Activated T-cell treated with anti-CD3 and anti-CD28 coated beads, Interleukin-2, amount 50 U/mL, for 1 hour (primary cell): ENCODE data around the gene LIPH.
A peak's percentile ranks its signal among the peaks of the same experiment; 100 is the strongest.
"Not testable (repeated sequence)": the region's sequence is repeated elsewhere in the genome, so short reads cannot be mapped to it uniquely, and the experiment has no call there.

Experiments used
- DNase-seq: peaks from one replicate; pipeline ENCODE4 v3.0.0-alpha.2; 2020

LIPH gene

DNA sequence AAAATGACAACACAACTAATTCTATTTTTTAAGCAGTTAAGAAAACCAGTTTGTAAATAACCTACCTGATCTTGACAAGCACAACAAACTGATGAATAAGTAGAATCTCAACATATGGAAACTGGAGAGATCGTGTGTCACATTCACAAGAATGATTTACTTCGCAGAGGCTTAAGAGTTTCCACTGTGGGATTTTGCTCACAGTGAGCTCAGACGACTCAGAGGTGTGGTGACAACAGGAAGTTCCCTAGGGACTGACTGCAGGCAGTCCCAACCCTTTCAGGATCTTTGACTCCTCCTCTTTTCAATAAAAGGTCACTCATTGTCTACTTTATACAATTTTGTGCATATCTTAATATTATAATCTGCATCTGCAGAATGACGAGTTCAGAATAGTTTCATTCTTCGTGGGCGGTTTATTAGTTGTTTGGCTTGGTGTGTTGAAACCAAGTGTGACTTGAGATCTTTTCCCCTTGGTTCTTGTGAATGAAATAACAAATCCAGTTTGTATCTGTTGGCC is at the start of gene LIPH:
Gene LIPH, minus strand, starts transcription at position 231 of the 520 bp plus-strand sequence. Its CDS starts 117 bp downstream, at position 114.
- no peak for DNase-seq

GRCh38 chr3:185595526-185595925 is 43.1 kb upstream of the LIPH start:
- DNase-seq, result no peak

GRCh38 chr3:185594073-185594472 is 41.7 kb upstream of the LIPH start:
- no peak for DNase-seq

DNA sequence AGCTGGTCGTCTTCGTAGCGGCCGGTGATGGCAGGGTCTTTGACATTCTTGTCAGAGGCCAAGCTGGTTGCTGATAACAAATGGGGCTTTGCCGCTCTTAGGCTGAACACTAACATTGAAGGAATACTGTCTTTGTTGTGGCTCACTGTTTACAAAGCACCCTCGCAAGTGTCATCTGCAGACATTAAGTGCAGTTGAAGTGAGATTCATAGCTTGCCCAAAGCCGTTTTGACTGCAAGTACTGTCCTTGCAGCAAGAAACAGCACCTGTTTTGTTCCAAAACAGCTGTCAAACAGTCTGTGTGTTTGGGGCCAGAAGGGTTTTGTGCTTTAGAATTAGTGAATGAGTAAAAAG is 34.3 kb upstream of the LIPH start:
- DNase-seq, result no peak

DNA sequence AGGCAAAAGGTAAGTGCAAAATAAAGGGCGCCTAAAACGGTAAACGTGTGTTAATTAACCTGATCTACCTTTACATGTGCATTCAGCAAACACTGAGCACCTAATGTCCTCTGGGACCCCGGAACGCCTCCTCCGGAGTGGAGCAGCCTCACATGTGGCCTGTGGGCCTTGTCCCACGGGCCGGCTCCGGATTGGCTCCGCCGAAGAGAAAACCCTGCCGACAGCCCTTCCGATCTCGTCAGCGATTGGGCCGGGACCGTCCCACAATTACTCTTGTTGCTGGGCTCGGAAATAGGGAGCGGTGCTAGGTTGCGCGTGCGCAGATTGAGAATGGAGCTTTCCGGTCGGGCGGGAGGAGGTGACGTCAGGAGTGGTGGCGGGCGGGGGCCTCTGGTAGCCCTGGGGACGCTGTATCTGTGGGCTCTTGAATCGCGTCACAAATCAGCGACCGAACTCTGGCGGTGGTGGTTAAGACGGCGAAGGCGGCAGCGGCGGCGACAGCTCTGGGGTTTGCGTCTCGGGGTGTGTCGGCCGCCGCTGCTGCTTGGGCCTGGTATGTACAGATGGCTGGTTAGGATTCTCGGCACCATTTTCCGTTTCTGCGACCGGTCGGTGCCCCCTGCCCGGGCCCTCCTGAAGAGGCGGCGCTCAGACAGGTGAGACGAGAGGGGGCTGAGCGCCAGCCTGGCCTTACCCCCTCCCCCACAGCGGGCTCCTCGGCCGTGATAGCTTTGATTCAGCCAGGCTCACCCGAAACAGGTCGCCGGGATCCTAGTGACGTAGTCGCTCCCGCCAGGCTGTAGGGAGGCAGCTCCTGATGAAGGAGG is 33.7 kb upstream of the LIPH start, which contains the start of gene SENP2:
Gene SENP2, plus strand, starts transcription at position 437 of the 827 bp plus-strand sequence. Its CDS starts 119 bp downstream, at position 556.
- DNase-seq, result peak; percentile 99

DNA sequence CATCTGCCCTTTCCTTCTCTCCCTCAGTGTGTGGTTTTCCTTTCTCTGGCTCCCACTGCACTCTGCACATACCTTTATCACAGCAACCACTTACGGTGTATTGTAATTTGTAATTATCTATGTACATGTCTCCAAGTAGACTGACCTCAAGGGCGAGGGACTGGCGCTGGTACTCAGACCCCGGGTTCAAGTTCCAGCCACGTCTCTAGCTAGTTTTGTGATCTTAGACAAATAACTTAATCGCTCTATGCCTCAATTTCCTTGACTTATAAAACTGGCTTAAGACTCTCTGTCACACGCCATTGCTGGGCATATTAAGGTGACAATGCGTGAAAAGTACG is 33.1 kb upstream of the LIPH start:
- no peak for DNase-seq

DNA sequence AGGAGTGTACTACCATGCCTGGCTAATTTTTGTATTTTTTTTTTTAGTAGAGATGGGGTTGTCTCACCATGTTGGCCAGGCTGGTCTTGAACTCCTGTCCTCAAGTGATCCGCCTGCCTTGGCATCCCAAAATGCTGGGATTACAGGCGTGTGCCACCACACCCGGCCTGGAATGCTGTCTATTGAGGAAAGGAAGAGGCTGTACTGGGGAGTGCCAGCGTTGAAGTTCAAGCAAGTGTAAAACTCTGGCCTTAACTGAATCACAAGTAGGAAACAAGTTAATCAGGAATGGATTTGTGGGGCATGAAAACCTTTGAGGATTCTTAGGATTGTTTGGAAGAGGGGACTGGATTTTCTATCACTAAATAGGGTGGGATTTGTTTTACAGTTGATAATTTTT is 32.3 kb upstream of the LIPH start:
- DNase-seq, result no peak

DNA sequence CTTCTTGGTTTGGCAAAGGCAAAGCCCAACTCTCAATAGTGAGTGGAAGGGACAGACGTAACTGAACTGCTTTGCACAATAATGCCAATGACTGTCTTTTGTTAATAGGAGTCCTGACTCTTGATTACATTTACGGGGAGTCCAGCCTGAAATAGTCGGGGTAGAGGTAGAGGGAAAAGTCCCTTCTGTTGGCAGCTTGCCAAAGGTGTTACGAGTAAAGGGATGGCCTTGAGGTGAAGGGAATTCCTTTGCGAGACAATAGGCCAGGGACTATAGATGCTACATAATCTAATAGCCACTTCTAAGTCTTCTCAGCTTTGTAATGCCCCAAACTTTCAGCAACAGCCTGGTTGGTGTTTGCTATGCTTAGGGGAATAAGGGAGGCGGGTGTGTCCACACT is 31.5 kb upstream of the LIPH start:
- no peak for DNase-seq

- no peak for DNase-seq
These were observed 30.5 kb upstream of the LIPH start for GRCh38 chr3:185582871-185583270.

GRCh38 chr3:185582236-185582635 is 29.8 kb upstream of the LIPH start:
- DNase-seq, result no peak

- DNase-seq, result peak; percentile 38
These were observed 22.9 kb upstream of the LIPH start for GRCh38 chr3:185575108-185575869.

GRCh38 chr3:185572183-185572582 is 19.8 kb upstream of the LIPH start:
- DNase-seq, result no peak

GRCh38 chr3:185561958-185562357 is 9.6 kb upstream of the LIPH start:
- DNase-seq, result no peak

DNA sequence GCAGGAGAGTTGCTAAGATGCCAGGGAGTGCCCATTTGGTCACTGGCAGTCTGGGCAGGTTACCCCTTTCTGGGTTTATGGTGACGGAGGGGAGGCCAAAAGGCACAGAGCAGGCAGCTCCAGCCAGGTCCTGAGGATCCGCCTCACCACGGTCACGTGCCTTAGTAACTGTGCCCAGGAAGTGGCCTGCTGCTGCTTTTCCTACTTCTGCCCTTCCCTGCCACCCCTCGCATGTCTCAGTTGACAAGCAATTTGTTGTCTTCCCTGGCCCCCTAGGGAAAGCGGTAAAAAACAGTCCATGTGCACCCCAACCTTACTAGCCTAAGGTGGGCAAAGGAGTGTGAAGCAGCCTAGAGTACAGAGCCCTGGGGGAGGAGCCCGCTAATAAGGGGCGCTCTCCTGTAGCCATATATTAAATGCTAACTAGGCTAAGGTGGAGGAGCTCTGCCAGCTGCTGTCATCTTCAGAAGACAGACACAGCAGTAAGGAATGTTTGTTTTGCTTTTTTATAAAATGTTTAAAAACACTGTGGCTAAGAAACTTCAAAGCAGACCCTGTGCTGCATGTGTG is 9.1 kb upstream of the LIPH start:
- DNase-seq, result no peak

DNA sequence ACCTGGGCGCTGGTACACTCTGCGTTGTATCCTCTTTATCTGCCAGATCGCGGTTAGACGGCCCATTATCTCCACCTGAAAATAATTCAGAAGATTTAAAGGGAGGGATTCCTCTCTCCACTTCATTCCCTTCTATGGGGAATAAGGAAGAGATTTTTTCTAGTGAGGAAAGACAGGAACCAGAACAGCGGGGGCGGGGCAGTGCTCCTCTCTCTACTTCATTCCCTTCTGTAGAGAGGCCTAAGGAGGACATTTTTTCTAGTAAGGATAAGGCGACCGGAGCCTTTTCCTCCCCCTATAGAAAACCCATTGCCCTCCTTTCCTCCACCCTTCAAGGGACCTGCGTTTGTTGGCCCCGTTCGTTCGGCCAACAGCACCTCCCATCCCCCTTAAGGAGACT is 8.3 kb upstream of the LIPH start:
- no peak for DNase-seq

GRCh38 chr3:185559706-185560090 is 7.3 kb upstream of the LIPH start:
- no peak for DNase-seq

DNA sequence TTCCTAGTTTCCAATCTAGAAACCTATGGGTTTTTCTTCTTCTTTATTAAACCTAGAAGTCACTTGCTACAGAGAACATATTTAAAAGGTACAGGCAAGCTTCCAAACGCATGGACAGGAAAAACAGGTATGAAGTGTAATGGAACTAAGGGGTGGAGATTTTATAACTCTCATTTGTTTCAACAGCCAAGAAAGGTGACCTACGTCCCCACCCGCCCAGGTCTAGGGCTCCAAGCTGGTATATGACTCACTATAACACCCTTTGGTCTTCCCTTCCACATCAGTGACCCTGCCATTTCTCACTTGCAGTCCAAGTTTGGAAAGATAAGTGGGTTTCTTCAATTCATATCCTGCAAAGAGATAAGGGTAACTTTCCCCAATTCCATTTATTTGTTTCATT is 6.0 kb upstream of the LIPH start:
- no peak for DNase-seq

- not testable (repeated sequence) for DNase-seq
These were observed 4.3 kb upstream of the LIPH start for GRCh38 chr3:185556640-185557039.

- DNase-seq, result no peak
These were observed 3.5 kb upstream of the LIPH start for GRCh38 chr3:185555860-185556347.

- no peak for DNase-seq
These were observed 2.7 kb upstream of the LIPH start for GRCh38 chr3:185555101-185555501.

GRCh38 chr3:185549651-185550111 is 2.7 kb downstream of the LIPH start:
- DNase-seq, result no peak

- no peak for DNase-seq
These were observed 3.3 kb downstream of the LIPH start for GRCh38 chr3:185549122-185549521.

- DNase-seq, result no peak
These were observed 11.7 kb downstream of the LIPH start for GRCh38 chr3:185540695-185541094.
